Endothelial cell of umbilical vein (primary cell): ENCODE measurements around the gene SNAPC4. TPM values are rescaled to one million over a fixed set of nuclear protein-coding genes. Genes with fewer than 3 reads are reported as not detected.

Experiments
- BruUV-seq: library from RNA; stranded (reverse); fragments of 400-500 nt; replicated peaks from 2 replicates; lab custom pipeline; 2021; lab: Mats Ljungman, UMichigan
- CTCF ChIA-PET: fragments of 300-600, 350-600 bp; sonication (Branson Sonifier 250); formaldehyde crosslinking; loops from one replicate; lab custom pipeline; 2021; ENCODE audit warnings: antibody characterized with exemption, inconsistent platforms; lab: Charles Lee
- POLR2A ChIA-PET: fragments of 300-600, 350-600 bp; sonication (Branson Sonifier 250); formaldehyde crosslinking; loops from one replicate; lab custom pipeline; 2021; ENCODE audit warnings: antibody characterized with exemption, inconsistent platforms; lab: Charles Lee
- DNase-seq: peaks from one replicate; pipeline ENCODE4 v3.0.0-alpha.2; 2011; ENCODE audit warnings: low read depth, low spot score
- FAIRE-seq: peaks from 2 replicates; lab custom pipeline; 2011; peaks lifted over from hg19 to GRCh38; lab: Jason Lieb, UNC
- H2AFZ ChIP-seq: 2 replicates; pipeline ENCODE4 v1.6.0; 2012; ENCODE audit warnings: low read depth, low read length, control low read depth, inconsistent platforms
- H3K27ac ChIP-seq: 2 replicates; pipeline ENCODE4 v1.5.1; 2011; ENCODE audit warnings: low read depth, mild to moderate bottlenecking, control low read depth, low read length, moderate library complexity; ENCODE audit not compliant: insufficient read depth
- H3K27me3 ChIP-seq, 2 experiments: 2 replicates each; pipeline versions ENCODE4 v1.6.0 to v1.6.1; 2011; ENCODE audit warnings: low read length in 2 of 2, mixed read lengths in 1 of 2; ENCODE audit not compliant: control insufficient read depth in 2 of 2, insufficient read depth in 2 of 2
- H3K36me3 ChIP-seq, 2 experiments: 2 replicates in 1 of 2; 3 replicates in 1 of 2; pipeline ENCODE4 v1.5.1; 2011; ENCODE audit warnings: low read length in 2 of 2, mild to moderate bottlenecking in 1 of 2, moderate library complexity in 1 of 2; ENCODE audit not compliant: control insufficient read depth in 2 of 2, insufficient read depth in 2 of 2; ENCODE audit errors: extremely low read depth in 1 of 2
- H3K4me1 ChIP-seq: 3 replicates; pipeline ENCODE4 v1.5.1; 2011; ENCODE audit warnings: mild to moderate bottlenecking, low read length; ENCODE audit not compliant: control insufficient read depth, insufficient read depth; ENCODE audit errors: extremely low read depth
- H3K4me2 ChIP-seq: 2 replicates; pipeline ENCODE4 v1.6.1; 2011; ENCODE audit warnings: low read length, control low read depth, mixed read lengths; ENCODE audit not compliant: insufficient read depth
- H3K4me3 ChIP-seq, 3 experiments: fragments of 200-600 bp in 1 of 3; sonication (generic), shearing (Covaris generic) in 1 of 3; replicated peaks in 1 of 3; 2 replicates each; pipeline ENCODE4 v1.5.1; 2011 to 2016; ENCODE audit warnings: control low read depth in 3 of 3, low read length in 3 of 3, mild to moderate bottlenecking in 2 of 3, inconsistent platforms in 1 of 3, low read depth in 1 of 3, moderate library complexity in 1 of 3; ENCODE audit not compliant: insufficient read depth in 1 of 3
- H3K79me2 ChIP-seq: 2 replicates; pipeline ENCODE4 v1.6.0; 2012; ENCODE audit warnings: low read length, inconsistent platforms; ENCODE audit not compliant: control insufficient read depth, insufficient read depth
- H3K9ac ChIP-seq: replicated peaks from 2 replicates; pipeline ENCODE3; 2011; ENCODE audit warnings: low read length, control low read depth; ENCODE audit not compliant: insufficient read depth; ENCODE audit errors: extremely low read depth
- H3K9me1 ChIP-seq: replicated peaks from 3 replicates; pipeline ENCODE4 v1.6.0; 2011; ENCODE audit warnings: mild to moderate bottlenecking, low read length; ENCODE audit not compliant: control insufficient read depth, insufficient read depth; ENCODE audit errors: extremely low read depth
- H3K9me3 ChIP-seq: replicated peaks from 2 replicates; pipeline ENCODE4 v1.5.1; 2012; ENCODE audit warnings: low read length, inconsistent platforms; ENCODE audit not compliant: control insufficient read depth, insufficient read depth
- H4K20me1 ChIP-seq: replicated peaks from 2 replicates; pipeline ENCODE3; 2011; ENCODE audit warnings: mild to moderate bottlenecking, low read length; ENCODE audit not compliant: control insufficient read depth, insufficient read depth; ENCODE audit errors: extremely low read depth
- EZH2 ChIP-seq: IDR thresholded peaks from 2 replicates; pipeline ENCODE4 v1.6.1; 2012; ENCODE audit warnings: borderline replicate concordance, low read depth, mild to moderate bottlenecking, moderate library complexity, low read length, inconsistent platforms; ENCODE audit not compliant: severe bottlenecking
- FOS ChIP-seq: IDR thresholded peaks from 2 replicates; pipeline ENCODE4 v1.6.1; 2011; ENCODE audit warnings: mild to moderate bottlenecking, low read length, moderate library complexity, borderline replicate concordance; ENCODE audit not compliant: insufficient read depth
- GATA2 ChIP-seq: IDR thresholded peaks from 2 replicates; pipeline ENCODE4 v1.7.0; 2011; ENCODE audit warnings: low read depth, mild to moderate bottlenecking, moderate library complexity, mixed read lengths, low read length; ENCODE audit not compliant: insufficient read length, insufficient read depth
- JUN ChIP-seq: IDR thresholded peaks from 2 replicates; pipeline ENCODE4 v1.6.1; 2011; ENCODE audit warnings: borderline replicate concordance, low read depth; ENCODE audit not compliant: insufficient read length, insufficient read depth
- MYC ChIP-seq: IDR thresholded peaks from one replicate; pipeline ENCODE4 v1.6.1; 2011; ENCODE audit warnings: mild to moderate bottlenecking, low read depth, low read length
- POLR2A ChIP-seq: IDR thresholded peaks from 2 replicates; pipeline ENCODE4 v1.6.1; 2012; ENCODE audit warnings: low read depth, mild to moderate bottlenecking, control low read depth, low read length
- POLR2AphosphoS5 ChIP-seq: IDR thresholded peaks from 2 replicates; pipeline ENCODE4 v1.6.1; 2012; ENCODE audit warnings: low read depth, mild to moderate bottlenecking, control low read depth, low read length, moderate library complexity; ENCODE audit not compliant: insufficient read depth
- dilution Hi-C: fragments of 300-500 bp; cut with MboI; formaldehyde crosslinking; loops from one replicate; pipeline ENCODE4 v1.15.0; 2019; ENCODE audit warnings: low sequenced_read_pairs; ENCODE audit not compliant: extremely low pct_ligation_motif_present
- intact Hi-C: fragments of 100-400 bp; cut with micrococcal nuclease; formaldehyde crosslinking; loops from one replicate; pipeline ENCODE4 v1.10.0; 2022
- polyA plus RNA-seq, 4 experiments: library from polyadenylated mRNA; depleted of rRNA in 3 of 4; stranded (reverse) in 3 of 4; unstranded in 1 of 4; fragments of >200 nt; gene quantifications; 2 replicates each; pipeline versions ENCODE4 v1.2.1 to v1.2.3, GENCODE V29; 2011 to 2012; ENCODE audit warnings: missing spikeins in 1 of 4
- total RNA-seq: library from RNA; stranded (reverse); gene quantifications from 2 replicates; pipeline ENCODE4 v1.2.3, GENCODE V29; 2021
- TF ChIP-seq, protein P1 (sequence below), 2 donors: IDR thresholded peaks; 1 replicate in 1 of 2; 2 replicates in 1 of 2; pipeline ENCODE4 v1.5.1; 2011; ENCODE audit warnings: low read length in 2 of 2, mild to moderate bottlenecking in 2 of 2, moderate library complexity in 2 of 2, control low read depth in 1 of 2, inconsistent platforms in 1 of 2, low read depth in 1 of 2; ENCODE audit not compliant: insufficient read depth in 1 of 2; ENCODE audit errors: extremely low read depth in 1 of 2
- TF ChIP-seq, protein P2 (sequence below): IDR thresholded peaks from 2 replicates; pipeline ENCODE4 v1.6.1; 2011; ENCODE audit not compliant: insufficient read depth, insufficient read length

Gene SNAPC4
- total and polyA plus RNA-seq, 2 donors (not counting 3 experiments of a cell fraction or from before 2014, with no cell fraction given), result 6.7 to 17.5 TPM

DNA sequence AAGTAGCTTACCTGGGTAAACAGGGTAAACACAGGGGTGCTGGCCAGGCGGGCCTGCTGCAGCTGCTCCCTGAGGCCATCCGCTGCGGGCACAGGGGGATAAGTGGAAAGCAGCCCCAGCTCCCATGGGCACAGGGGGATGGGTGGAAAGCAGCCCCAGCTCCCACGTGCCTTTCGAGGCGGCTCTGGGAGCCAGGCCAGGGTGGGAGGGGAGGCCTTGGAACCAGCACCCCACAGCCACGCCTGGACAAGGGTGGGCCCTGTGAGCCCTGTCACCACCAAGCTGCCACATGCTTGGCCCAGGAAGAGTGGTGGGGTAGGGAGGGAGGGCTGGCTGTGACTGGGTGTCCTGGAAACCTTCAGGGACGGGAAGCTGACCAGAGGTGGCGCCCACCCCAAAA, 18.7 kb downstream of the SNAPC4 start:
- H3K4me2 ChIP-seq, result no peak overlapping the region
- H3K9ac ChIP-seq, result no peak overlapping the region
- CTCF ChIA-PET, result no interaction called here
- no peak overlapping the region for H3K4me3 ChIP-seq
- intact Hi-C loops (no loop called here), dilution Hi-C loops (no loop called here)
- FAIRE-seq (no peak), DNase-seq (no peak)
- TF ChIP-seq POLR2AphosphoS5 (no peak), GATA2 (no peak), MYC (no peak), JUN (no peak), EZH2 (no peak)
- TF ChIP-seq, protein P1, sequence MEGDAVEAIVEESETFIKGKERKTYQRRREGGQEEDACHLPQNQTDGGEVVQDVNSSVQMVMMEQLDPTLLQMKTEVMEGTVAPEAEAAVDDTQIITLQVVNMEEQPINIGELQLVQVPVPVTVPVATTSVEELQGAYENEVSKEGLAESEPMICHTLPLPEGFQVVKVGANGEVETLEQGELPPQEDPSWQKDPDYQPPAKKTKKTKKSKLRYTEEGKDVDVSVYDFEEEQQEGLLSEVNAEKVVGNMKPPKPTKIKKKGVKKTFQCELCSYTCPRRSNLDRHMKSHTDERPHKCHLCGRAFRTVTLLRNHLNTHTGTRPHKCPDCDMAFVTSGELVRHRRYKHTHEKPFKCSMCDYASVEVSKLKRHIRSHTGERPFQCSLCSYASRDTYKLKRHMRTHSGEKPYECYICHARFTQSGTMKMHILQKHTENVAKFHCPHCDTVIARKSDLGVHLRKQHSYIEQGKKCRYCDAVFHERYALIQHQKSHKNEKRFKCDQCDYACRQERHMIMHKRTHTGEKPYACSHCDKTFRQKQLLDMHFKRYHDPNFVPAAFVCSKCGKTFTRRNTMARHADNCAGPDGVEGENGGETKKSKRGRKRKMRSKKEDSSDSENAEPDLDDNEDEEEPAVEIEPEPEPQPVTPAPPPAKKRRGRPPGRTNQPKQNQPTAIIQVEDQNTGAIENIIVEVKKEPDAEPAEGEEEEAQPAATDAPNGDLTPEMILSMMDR (IDR thresholded peaks at IDR 0.05; ENCODE audit: extremely low read depth in 1 of 2, insufficient read depth in 1 of 2, low read depth in 1 of 2, low read length in 2 of 2), result no peak
- POLR2A ChIA-PET, result no interaction called here
- H3K9me1 ChIP-seq, result no peaks in the 10 kb centered on the region
- no peaks in the 10 kb centered on the region for H4K20me1 ChIP-seq
- peaks cover 4 to 56% of the 10 kb centered on the region in 2 experiments for H3K36me3 ChIP-seq
- no TSS peak for BruUV-seq
- H3K9me3 ChIP-seq, result no peaks in the 10 kb centered on the region
- no peak overlapping the region for H3K27ac ChIP-seq
- H2AFZ ChIP-seq, result no peak overlapping the region
- H3K4me1 ChIP-seq, result no peaks in the 10 kb centered on the region
- no peaks in the 10 kb centered on the region for H3K27me3 ChIP-seq
- no peaks in the 10 kb centered on the region for H3K79me2 ChIP-seq

DNA sequence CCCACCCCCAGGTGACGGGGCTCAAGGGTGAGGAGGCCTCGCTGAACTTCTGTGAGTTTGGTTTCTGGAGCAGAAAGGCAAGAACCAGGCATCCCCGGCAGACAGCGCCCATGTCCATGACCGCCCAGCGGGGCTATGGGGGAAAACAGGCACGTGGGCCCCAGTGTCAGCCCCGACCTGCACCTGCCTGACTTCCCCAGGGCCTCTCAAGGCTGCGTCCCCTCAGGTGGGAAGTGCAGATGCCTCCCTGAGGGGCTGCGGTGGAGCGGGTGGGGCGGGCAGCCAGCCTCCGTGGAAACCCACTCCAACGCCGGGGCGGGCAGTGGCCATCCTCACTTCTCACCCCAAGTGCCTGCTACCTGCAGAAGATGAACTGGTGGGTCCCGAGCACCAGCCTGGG, 19.6 kb downstream of the SNAPC4 start:
- POLR2A ChIA-PET, result no interaction called here
- FAIRE-seq, result no peak
- no peak overlapping the region for H3K9ac ChIP-seq
- dilution Hi-C loops (no loop called here), intact Hi-C loops (no loop called here)
- TF ChIP-seq EZH2, result no peak
- TF ChIP-seq GATA2, result no peak
- TF ChIP-seq POLR2A, result no peak
- TF ChIP-seq JUN, result no peak
- no peak for TF ChIP-seq FOS
- TF ChIP-seq, protein P2, sequence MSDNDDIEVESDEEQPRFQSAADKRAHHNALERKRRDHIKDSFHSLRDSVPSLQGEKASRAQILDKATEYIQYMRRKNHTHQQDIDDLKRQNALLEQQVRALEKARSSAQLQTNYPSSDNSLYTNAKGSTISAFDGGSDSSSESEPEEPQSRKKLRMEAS, result no peak
- no peak for TF ChIP-seq POLR2AphosphoS5
- no peak for TF ChIP-seq MYC
- TF ChIP-seq, protein P1 (IDR thresholded peaks at IDR 0.05; ENCODE audit: extremely low read depth in 1 of 2, insufficient read depth in 1 of 2, low read depth in 1 of 2, low read length in 2 of 2), result no peak
- H3K27me3 ChIP-seq, result no peaks in the 10 kb centered on the region
- no peak overlapping the region for H3K27ac ChIP-seq
- H3K4me2 ChIP-seq, result no peak overlapping the region
- no peak overlapping the region for H3K4me3 ChIP-seq
- BruUV-seq, result no TSS peak
- no peaks in the 10 kb centered on the region for H3K9me1 ChIP-seq
- no peaks in the 10 kb centered on the region for H4K20me1 ChIP-seq
- CTCF ChIA-PET, result no interaction called here
- H3K4me1 ChIP-seq, result no peaks in the 10 kb centered on the region
- no peak overlapping the region for H2AFZ ChIP-seq
- H3K9me3 ChIP-seq, result no peaks in the 10 kb centered on the region
- H3K36me3 ChIP-seq, result peaks cover 4 to 51% of the 10 kb centered on the region in 2 experiments
- DNase-seq, result no peak
- no peaks in the 10 kb centered on the region for H3K79me2 ChIP-seq
